LNCAP (cell line): ENCODE measurements around the gene SBF2.
A peak's percentile ranks its signal among the peaks of the same experiment; 100 is the strongest.

Source experiments
- TF ChIP-seq, protein P1 (sequence below): fragments of 450-650 bp; IDR thresholded peaks from 2 replicates; pipeline ENCODE4 v1.5.1; 2017; ENCODE audit warnings: mild to moderate bottlenecking

The SBF2 gene

DNA sequence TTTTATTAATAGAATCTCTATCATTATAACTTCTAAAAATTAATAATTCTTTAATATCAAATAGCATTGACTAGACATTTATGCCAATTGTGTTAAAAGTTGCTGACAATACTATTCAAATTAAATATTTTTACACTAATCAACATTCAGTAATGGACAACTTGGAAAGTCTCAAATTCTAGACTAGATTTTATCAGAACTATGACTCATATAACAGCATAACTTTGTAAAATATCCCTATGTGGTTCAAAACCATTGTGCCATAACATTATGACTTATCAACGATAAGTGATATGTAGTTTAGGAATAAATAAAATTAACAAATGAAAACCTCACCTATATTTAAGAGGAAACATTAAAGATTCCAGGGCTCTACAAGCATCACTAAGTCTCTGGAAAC is 291.8 kb downstream of the SBF2 start:
- TF ChIP-seq, protein P1, sequence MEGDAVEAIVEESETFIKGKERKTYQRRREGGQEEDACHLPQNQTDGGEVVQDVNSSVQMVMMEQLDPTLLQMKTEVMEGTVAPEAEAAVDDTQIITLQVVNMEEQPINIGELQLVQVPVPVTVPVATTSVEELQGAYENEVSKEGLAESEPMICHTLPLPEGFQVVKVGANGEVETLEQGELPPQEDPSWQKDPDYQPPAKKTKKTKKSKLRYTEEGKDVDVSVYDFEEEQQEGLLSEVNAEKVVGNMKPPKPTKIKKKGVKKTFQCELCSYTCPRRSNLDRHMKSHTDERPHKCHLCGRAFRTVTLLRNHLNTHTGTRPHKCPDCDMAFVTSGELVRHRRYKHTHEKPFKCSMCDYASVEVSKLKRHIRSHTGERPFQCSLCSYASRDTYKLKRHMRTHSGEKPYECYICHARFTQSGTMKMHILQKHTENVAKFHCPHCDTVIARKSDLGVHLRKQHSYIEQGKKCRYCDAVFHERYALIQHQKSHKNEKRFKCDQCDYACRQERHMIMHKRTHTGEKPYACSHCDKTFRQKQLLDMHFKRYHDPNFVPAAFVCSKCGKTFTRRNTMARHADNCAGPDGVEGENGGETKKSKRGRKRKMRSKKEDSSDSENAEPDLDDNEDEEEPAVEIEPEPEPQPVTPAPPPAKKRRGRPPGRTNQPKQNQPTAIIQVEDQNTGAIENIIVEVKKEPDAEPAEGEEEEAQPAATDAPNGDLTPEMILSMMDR, result no peak

DNA sequence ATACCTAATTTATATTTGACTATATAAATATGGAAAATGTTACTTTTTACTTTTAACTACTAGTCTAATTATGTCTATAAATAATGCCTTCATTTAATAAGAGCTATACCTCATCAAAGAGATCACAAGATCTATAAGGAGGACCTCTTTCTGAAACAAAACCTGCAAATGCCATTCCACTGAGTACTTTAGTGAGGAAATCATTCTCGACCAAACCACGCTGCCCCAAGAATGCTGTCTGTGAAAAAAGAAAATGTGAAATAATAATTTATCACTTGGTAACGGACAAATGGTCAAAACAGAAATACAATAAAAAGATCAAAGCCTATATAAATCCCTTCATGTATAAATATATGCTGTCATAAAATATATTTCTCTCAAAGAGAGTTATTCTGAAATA is 301.7 kb downstream of the SBF2 start:
- TF ChIP-seq, protein P1, result no peak

DNA sequence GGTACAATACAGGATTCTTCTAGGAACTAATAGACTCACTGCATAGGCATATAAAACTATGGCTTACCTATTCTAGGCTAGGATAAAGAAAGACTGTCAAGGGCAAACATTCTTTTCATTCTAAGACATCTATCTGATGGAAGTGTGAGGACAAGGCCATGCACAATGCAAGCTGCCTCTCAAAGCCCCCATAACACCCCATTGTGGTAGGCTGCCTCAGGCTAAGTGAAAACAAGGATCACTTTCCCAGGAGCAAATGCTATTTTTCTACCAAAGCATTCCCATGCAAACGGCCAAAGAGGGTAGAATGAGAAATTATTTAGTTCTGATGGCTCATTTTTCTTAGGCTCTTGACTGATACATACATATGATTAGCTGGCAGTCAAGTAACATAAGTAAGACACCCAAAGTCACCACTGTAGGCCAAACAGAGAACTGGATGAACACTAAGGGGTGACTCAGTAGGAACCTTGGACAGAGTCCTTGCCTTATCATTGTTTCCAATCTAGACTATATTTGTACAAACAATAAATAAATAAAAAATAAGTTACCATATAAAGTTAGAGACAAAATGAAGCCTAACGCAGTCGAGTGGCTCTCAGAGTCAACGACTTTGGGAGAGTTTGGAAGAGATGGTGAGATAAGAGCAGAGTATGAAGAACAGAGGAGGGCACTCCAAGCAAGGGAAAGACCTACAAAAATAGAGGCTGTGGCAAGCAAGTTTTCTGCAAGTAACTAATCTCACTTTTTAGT is 303.6 kb downstream of the SBF2 start:
- TF ChIP-seq, protein P1, result peak; percentile 49; the same call in 1 of the 2 replicates

DNA sequence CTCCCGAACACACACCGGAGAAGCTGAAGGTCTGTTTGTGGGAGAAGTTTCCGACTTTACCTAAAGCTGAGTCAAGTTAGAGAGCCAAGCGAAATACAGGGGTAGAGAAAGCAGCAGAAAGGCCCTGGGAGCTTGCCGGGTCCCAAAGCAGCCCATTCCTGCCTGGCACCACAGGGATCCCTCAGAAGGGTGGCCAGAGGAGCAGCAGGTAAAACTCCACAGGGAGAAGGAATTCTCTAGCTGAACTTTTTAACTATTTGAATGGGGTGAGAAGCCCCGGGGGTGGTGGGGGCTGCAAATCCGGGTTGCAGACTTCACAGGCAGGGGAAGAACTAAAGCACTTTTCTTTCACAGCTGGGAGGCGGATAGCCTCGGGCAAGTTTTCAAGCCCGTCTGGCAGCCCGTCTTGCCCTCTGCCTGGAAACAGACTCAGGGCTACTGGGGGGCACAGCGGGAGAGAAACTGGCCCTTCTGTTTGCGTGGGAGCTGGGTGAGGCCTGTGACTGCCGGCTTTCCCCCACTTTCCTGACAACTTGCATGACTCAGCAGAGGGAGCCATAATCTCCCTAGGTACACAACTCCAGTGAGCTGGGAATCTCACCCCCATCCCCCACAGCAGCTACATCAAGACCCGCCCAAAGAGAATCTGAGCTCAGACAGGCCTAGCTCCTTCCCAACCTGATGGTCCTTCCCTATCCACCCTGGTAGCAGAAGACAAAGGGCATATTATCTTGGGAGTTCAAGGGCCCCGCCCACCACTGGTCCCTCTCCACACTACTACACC is 311.0 kb downstream of the SBF2 start:
- TF ChIP-seq, protein P1, result no peak

DNA sequence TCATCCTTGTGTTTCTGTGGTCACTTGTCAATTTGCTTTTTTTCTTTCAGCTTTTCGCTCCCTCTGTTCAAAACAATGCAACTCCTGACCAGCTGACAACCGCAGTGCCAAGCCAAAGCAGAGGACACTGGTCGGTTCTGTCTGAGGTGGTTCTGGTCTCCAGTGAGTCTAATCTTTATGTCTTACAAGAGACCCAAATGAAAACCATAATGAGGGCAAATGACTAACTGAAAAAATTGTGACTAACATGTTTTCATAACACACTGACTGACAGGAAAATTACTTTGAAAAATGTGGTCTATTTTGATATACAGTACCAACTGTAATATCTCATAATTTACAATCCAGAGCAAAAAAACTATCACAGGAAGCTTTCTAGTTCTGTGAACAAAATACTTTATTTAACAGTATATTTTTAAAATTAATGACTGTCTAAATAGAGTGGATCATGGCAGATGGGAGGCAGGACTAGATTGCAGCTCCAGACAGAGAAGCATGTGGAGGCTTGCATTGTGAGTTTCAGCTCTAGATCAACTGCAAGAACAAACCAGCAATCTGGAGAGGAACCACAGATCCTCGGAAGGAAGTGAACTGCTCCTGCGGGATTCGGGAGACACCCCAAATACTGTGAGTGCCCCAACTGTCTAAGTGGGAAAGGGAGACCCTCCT is 311.8 kb downstream of the SBF2 start:
- TF ChIP-seq, protein P1, result no peak

DNA sequence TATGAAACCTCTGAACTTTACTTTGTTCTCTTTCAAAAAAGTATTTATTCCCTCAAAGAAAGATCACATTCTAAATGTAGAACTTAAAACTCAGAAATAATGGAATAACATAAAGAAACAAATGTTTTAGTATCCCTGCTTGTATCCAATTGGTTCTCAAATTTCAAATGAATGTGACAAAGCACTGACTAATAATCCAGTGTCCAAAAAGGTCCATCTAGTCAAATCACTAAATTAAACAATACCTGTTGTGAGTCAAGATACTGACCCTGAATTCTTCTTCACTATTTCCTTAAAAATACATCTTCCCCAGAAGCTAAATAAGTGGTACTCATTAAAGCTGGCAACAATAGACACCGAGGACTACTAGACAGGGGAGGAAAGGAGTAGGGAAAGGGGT is 313.1 kb downstream of the SBF2 start:
- TF ChIP-seq, protein P1, result no peak

DNA sequence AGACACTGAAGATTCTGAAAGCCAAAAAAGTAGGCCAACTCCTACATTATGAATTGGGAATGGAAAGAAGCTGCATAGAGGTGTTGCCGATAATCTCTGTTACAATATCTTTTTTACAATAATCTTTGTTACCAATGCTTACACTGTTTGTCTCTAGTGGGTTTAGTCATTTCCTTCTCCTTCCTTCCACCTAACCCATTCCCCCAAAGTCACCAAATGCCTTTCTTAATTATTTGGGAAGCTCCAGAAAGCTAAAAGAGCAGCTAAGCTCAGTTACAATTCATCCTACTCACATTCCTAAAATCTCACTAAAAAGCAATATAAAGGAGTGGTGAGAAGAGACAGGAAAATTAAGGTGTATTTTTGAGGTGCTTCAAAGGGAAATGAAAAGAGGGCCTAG is 316.5 kb downstream of the SBF2 start:
- TF ChIP-seq, protein P1, result no peak
